ENCODE data around the gene ATP2B3. TPM values are rescaled to one million over a fixed set of nuclear protein-coding genes. Genes with fewer than 3 reads are reported as not detected.
A peak's percentile ranks its signal among the peaks of the same experiment; 100 is the strongest.

Gene ATP2B3
- polyA plus RNA-seq, 3 donors: 0.01 TPM; not detected in 2

DNA sequence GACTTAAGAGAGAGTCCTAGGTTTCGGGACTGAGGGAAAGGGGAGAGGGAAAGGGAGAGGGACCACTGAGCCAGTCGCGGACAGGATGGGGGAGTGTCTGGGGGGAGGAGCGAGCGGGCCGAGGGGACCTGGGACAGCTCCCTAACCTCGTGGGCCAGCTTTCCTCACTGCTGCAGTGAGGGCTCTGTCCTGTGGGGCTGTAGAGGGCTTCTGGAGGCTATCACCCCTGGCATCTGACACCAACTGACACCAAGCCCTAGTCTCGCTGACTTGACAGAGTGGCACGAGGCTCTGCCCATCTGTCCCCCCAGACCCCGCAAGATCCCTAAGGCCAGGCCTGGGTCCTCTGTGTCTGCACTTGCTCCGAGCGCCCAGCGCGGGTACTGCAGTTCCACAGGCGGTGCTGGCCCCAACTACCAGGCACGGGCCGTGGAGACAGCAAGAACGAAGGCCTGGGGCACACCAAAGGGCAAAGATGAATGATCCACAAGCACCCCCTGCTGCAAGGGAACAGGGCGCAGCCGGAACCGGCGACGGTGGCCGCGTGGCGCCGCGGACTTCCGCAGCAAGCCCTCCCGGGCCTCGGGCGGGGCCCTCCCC is 47.5 kb upstream of the ATP2B3 start:
- TF ChIP-seq, protein P1, sequence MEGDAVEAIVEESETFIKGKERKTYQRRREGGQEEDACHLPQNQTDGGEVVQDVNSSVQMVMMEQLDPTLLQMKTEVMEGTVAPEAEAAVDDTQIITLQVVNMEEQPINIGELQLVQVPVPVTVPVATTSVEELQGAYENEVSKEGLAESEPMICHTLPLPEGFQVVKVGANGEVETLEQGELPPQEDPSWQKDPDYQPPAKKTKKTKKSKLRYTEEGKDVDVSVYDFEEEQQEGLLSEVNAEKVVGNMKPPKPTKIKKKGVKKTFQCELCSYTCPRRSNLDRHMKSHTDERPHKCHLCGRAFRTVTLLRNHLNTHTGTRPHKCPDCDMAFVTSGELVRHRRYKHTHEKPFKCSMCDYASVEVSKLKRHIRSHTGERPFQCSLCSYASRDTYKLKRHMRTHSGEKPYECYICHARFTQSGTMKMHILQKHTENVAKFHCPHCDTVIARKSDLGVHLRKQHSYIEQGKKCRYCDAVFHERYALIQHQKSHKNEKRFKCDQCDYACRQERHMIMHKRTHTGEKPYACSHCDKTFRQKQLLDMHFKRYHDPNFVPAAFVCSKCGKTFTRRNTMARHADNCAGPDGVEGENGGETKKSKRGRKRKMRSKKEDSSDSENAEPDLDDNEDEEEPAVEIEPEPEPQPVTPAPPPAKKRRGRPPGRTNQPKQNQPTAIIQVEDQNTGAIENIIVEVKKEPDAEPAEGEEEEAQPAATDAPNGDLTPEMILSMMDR (IDR thresholded peaks at IDR 0.05): no peak
- intact Hi-C loops (cut with micrococcal nuclease): loop anchor here (2.0 to 10.0 kb wide), 5 partner anchors 37 to 639 kb away; partner anchors contain the start of genes CCNQ (in 2 of the 2), CETN2 (in 1 of the 2) and NSDHL (in 1 of the 2)
- DNase-seq: no peak
- peak overlapping the region in 1 of 2 donors; percentile 78 for H3K27ac ChIP-seq (ENCODE audit: low read depth in 1 of 2, low read length in 2 of 2)
- peak overlapping the region; percentile 83 for H2AFZ ChIP-seq (ENCODE audit: insufficient read depth, low read depth, low read length, poor library complexity, severe bottlenecking)
- H3K36me3 ChIP-seq (replicated peaks in 1 of 2; ENCODE audit: control insufficient read depth in 1 of 2, insufficient read depth in 2 of 2, low read length in 2 of 2): peaks cover 5 to 15% of the 10 kb centered on the region in 2 donors
- peaks cover 2 to 8% (median 7%) of the 10 kb centered on the region in 3 donors for H3K27me3 Mint-ChIP-seq (ENCODE audit: low read depth in 3 of 3)
- whole genome bisulfite sequencing (ENCODE audit: insufficient coverage): 0% methylated on average over 24 of the region's 32 CpGs
- peaks cover 0 to 5% (median 2%) of the 10 kb centered on the region in 7 donors for H3K9me3 Mint-ChIP-seq
- peak overlapping the region; percentile 82 to 86 for H3K4me3 Mint-ChIP-seq
- H3K4me2 ChIP-seq (replicated peaks; ENCODE audit: extremely low read depth, low read length, poor library complexity, severe bottlenecking): peak overlapping the region; percentile 91
- H3K4me1 ChIP-seq (ENCODE audit: control insufficient read depth in 1 of 2, insufficient read depth in 2 of 2, low read length in 2 of 2): peaks cover 18% of the 10 kb centered on the region in 2 donors
- H3K27ac Mint-ChIP-seq: peak overlapping the region in 5 of 7 donors; percentile 54 to 84 (median 79)
- H4K20me1 ChIP-seq (ENCODE audit: insufficient read depth, low read length): peaks cover 13% of the 10 kb centered on the region
- no peaks in the 10 kb centered on the region for H3K9me3 ChIP-seq (replicated peaks in 1 of 2; ENCODE audit: control insufficient read depth in 1 of 2, insufficient read depth in 1 of 2, low read length in 2 of 2)
- peaks cover 7% of the 10 kb centered on the region in 2 donors for H3K36me3 Mint-ChIP-seq
- H3K9ac ChIP-seq (ENCODE audit: insufficient read depth, low read length, poor library complexity, severe bottlenecking): peak overlapping the region; percentile 67
- peaks cover 0 to 2% of the 10 kb centered on the region in 2 donors for H3K27me3 ChIP-seq (ENCODE audit: control insufficient read depth in 2 of 2, insufficient read depth in 2 of 2, low read length in 2 of 2)
- peak overlapping the region; percentile 52 to 83 (median 71) for H3K4me3 ChIP-seq (replicated peaks in 1 of 3; ENCODE audit: low read depth in 2 of 3, low read length in 3 of 3)
- peaks cover 15% of the 10 kb centered on the region for H3K4me1 Mint-ChIP-seq
- H3K79me2 ChIP-seq (ENCODE audit: insufficient read depth, low read length): peaks cover 26% of the 10 kb centered on the region

- Mint-ChIP-seq H3K27ac (peak within 1 kb of the TSS in 6 of 7 donors; percentile 25 to 84 (median 76)), H3K4me1 (peaks cover 15% of the 10 kb centered on the region), H3K27me3 (ENCODE audit: low read depth in 3 of 3) (peaks cover 7 to 15% (median 14%) of the 10 kb centered on the region in 3 donors), H3K36me3 (peaks cover 7% of the 10 kb centered on the region in 2 donors), H3K9me3 (peaks cover 0 to 5% (median 2%) of the 10 kb centered on the region in 7 donors), H3K4me3 (peak within 1 kb of the TSS; percentile 82 to 86)
- H2AFZ ChIP-seq (ENCODE audit: insufficient read depth, low read depth, low read length, poor library complexity, severe bottlenecking): peak within 1 kb of the TSS; percentile 83
- H3K79me2 ChIP-seq (ENCODE audit: insufficient read depth, low read length): peaks cover 26% of the 10 kb centered on the region
- peak within 1 kb of the TSS in 1 of 2 donors; percentile 78 for H3K27ac ChIP-seq (ENCODE audit: low read depth in 1 of 2, low read length in 2 of 2)
- TF ChIP-seq, protein P1 (IDR thresholded peaks at IDR 0.05): peak; percentile 49
- peak within 1 kb of the TSS; percentile 91 for H3K4me2 ChIP-seq (replicated peaks; ENCODE audit: extremely low read depth, low read length, poor library complexity, severe bottlenecking)
- no peaks in the 10 kb centered on the region for H3K9me3 ChIP-seq (replicated peaks in 1 of 2; ENCODE audit: control insufficient read depth in 1 of 2, insufficient read depth in 1 of 2, low read length in 2 of 2)
- H3K4me1 ChIP-seq (ENCODE audit: control insufficient read depth in 1 of 2, insufficient read depth in 2 of 2, low read length in 2 of 2): peaks cover 20 to 21% of the 10 kb centered on the region in 2 donors
- peak within 1 kb of the TSS; percentile 52 to 83 (median 71) for H3K4me3 ChIP-seq (replicated peaks in 1 of 3; ENCODE audit: low read depth in 2 of 3, low read length in 3 of 3)
- 0% methylated on average over 23 of the region's 70 CpGs for WGBS (ENCODE audit: insufficient coverage)
- peaks cover 2 to 9% of the 10 kb centered on the region in 2 donors for H3K36me3 ChIP-seq (replicated peaks in 1 of 2; ENCODE audit: control insufficient read depth in 1 of 2, insufficient read depth in 2 of 2, low read length in 2 of 2)
- peaks cover 0 to 8% of the 10 kb centered on the region in 2 donors for H3K27me3 ChIP-seq (ENCODE audit: control insufficient read depth in 2 of 2, insufficient read depth in 2 of 2, low read length in 2 of 2)
- intact Hi-C loops (cut with micrococcal nuclease): loop anchor here (2.0 to 10.0 kb wide), 5 partner anchors 37 to 640 kb away; partner anchors contain the start of genes CCNQ (in 2 of the 2), CETN2 (in 1 of the 2) and NSDHL (in 1 of the 2)
- peaks cover 13% of the 10 kb centered on the region for H4K20me1 ChIP-seq (ENCODE audit: insufficient read depth, low read length)
- DNase-seq: peak; percentile 78 to 92 (median 91)
- peak within 1 kb of the TSS; percentile 67 for H3K9ac ChIP-seq (ENCODE audit: insufficient read depth, low read length, poor library complexity, severe bottlenecking)
Observed at GRCh38 chrX:153470411-153471363, 46.8 kb upstream of the ATP2B3 start, which contains the start of gene HAUS7. Gene HAUS7 (minus strand): TSS chrX:153470576. CDS start chrX:153470557, 19 bp downstream.

Data from CD14-positive monocyte (primary cell).